Measurements from ENCODE around the gene MCL1. TPM values are rescaled to one million over a fixed set of nuclear protein-coding genes. Genes with fewer than 3 reads are reported as not detected.

MCL1 gene
- total and polyA plus RNA-seq, 2 donors (not counting 1 experiment from before 2014, with no cell fraction given), result 219 to 266 TPM

DNA sequence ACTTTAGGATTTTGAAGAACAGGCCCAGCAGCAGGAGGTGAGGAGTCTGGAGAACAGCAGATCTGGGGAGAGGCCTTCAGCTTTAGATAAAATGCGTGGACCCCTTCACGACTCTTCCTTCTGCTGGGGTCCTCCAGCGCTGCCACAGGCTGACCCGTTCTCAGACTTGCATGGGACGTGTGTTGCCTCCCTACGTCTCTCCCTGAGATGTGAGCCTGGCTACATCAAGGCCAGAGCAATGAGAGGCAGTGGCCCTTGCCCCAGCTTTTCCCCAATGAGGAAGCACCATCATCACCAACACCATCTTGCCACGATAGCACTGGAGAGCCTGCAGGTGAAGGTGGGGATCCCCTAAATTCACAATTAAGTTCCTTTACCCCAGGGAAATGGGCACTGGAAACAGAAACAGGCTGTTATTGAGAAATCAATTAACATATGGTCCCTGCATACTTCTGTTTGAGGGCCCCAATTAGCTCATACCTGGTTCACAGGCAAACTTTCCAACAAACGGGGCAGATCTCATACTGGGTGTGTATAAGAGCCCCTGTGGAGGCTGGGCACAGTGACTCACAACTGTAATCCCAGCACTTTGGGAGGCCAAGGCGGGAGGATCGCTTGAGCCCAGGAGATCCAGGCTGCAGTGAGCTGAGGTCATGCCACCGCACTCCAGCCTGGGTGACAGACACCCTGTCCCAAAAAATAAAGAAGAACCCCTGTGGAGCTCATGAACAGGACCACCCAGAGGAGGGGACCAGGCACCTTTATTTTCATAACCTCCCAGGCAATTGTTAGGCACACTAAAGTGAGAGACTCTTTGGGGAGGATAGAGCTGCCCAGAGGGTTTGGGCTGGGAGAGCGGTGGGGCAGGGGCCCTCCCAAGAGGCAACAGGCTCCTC lies 42.3 kb downstream of the MCL1 start:
- Mint-ChIP-seq H3K4me1 (no peaks in the 10 kb centered on the region), H3K4me3 (no peak overlapping the region), H3K9me3 (ENCODE audit: insufficient read depth) (no peaks in the 10 kb centered on the region), H3K27me3 (no peaks in the 10 kb centered on the region), H3K27ac (no peak overlapping the region)
- Histone ChIP-seq H3K27me3 (replicated peaks in 1 of 4; ENCODE audit: control extremely low read depth in 1 of 4, control insufficient read depth in 3 of 4, insufficient read depth in 4 of 4, low read length in 3 of 4) (no peaks in the 10 kb centered on the region), H3K4me2 (replicated peaks; ENCODE audit: low read depth, low read length, poor library complexity, severe bottlenecking) (no peak overlapping the region), H4K20me1 (ENCODE audit: control insufficient read depth, insufficient read depth, low read length, poor library complexity, severe bottlenecking) (no peaks in the 10 kb centered on the region), H3K4me3 (ENCODE audit: control extremely low read depth in 1 of 5, extremely low read depth in 1 of 5, insufficient read depth in 1 of 5, low read depth in 2 of 5, low read length in 4 of 5) (no peak overlapping the region), H3K4me1 (ENCODE audit: control insufficient read depth in 2 of 2, insufficient read depth in 2 of 2, low read length in 2 of 2) (no peaks in the 10 kb centered on the region), H3K36me3 (replicated peaks in 1 of 2; ENCODE audit: control extremely low read depth in 1 of 2, control insufficient read depth in 1 of 2, extremely low read depth in 1 of 2, insufficient read depth in 2 of 2, low read length in 1 of 2) (no peaks in the 10 kb centered on the region), H3K27ac (ENCODE audit: low read length in 2 of 2) (no peak overlapping the region), H3K9ac (ENCODE audit: low read length) (no peak overlapping the region), H2AFZ (ENCODE audit: insufficient read depth, low read depth, low read length, poor library complexity, severe bottlenecking) (no peak overlapping the region), H3K9me3 (ENCODE audit: control extremely low read depth in 1 of 3, control insufficient read depth in 2 of 3, insufficient read depth in 1 of 3, low read length in 2 of 3) (no peaks in the 10 kb centered on the region), H3K79me2 (ENCODE audit: control insufficient read depth, insufficient read depth, low read length) (no peaks in the 10 kb centered on the region)
- POLR2A ChIA-PET, result interaction anchor here (0.6 kb wide), 1 partner anchor 35 kb away, joined by 6 read pairs; no protein-coding TSS in a partner anchor
- ATAC-seq (ENCODE audit: low read depth) (no peak), DNase-seq (no peak)
- CTCF ChIA-PET, result interaction anchor here (1.4 kb wide), 1 partner anchor 24 kb away, joined by 4 read pairs; no protein-coding TSS in a partner anchor
- TF ChIP-seq, protein P1, sequence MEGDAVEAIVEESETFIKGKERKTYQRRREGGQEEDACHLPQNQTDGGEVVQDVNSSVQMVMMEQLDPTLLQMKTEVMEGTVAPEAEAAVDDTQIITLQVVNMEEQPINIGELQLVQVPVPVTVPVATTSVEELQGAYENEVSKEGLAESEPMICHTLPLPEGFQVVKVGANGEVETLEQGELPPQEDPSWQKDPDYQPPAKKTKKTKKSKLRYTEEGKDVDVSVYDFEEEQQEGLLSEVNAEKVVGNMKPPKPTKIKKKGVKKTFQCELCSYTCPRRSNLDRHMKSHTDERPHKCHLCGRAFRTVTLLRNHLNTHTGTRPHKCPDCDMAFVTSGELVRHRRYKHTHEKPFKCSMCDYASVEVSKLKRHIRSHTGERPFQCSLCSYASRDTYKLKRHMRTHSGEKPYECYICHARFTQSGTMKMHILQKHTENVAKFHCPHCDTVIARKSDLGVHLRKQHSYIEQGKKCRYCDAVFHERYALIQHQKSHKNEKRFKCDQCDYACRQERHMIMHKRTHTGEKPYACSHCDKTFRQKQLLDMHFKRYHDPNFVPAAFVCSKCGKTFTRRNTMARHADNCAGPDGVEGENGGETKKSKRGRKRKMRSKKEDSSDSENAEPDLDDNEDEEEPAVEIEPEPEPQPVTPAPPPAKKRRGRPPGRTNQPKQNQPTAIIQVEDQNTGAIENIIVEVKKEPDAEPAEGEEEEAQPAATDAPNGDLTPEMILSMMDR (IDR thresholded peaks at IDR 0.05), result no peak
- no peak for TF ChIP-seq EZH2 (IDR thresholded peaks at IDR 0.05; ENCODE audit: borderline replicate concordance, insufficient read depth, low read depth, low read length, poor library complexity, severe bottlenecking)
- over 99% methylated on average over 10 of the region's 12 CpGs for WGBS (ENCODE audit: insufficient coverage)
- intact Hi-C loops (cut with micrococcal nuclease), result no loop called here
